GM12891 (cell line): ENCODE data around the gene TMEM8B.

Experiments
- POLR2A ChIP-seq: IDR thresholded peaks from 2 replicates; pipeline ENCODE4 v1.6.1; 2011; ENCODE audit warnings: low read depth, low read length, control low read depth
- POLR2AphosphoS5 ChIP-seq: IDR thresholded peaks from 2 replicates; pipeline ENCODE4 v1.6.1; 2011; ENCODE audit warnings: low read depth, low read length, control low read depth
- POU2F2 ChIP-seq: IDR thresholded peaks from 2 replicates; pipeline ENCODE4 v1.6.1; 2011; ENCODE audit warnings: low read depth, mild to moderate bottlenecking, control low read depth, low read length, moderate library complexity
- SPI1 ChIP-seq: IDR thresholded peaks from 2 replicates; pipeline ENCODE4 v1.6.1; 2011; ENCODE audit warnings: low read depth, low read length, control low read depth
- TAF1 ChIP-seq: IDR thresholded peaks from 2 replicates; pipeline ENCODE4 v1.6.1; 2011; ENCODE audit warnings: low read depth, low read length, control low read depth

GRCh38 chr9:35906923-35907699 is 78.1 kb downstream of the TMEM8B start:
- TF ChIP-seq POLR2AphosphoS5 (no peak), POLR2A (no peak), TAF1 (no peak), SPI1 (no peak), POU2F2 (no peak)
